G401 (cell line): ENCODE data around the gene CREB3L1. TPM values are rescaled to one million over a fixed set of nuclear protein-coding genes. Genes with fewer than 3 reads are reported as not detected.
"Not testable (repeated sequence)": the region's sequence is repeated elsewhere in the genome, so short reads cannot be mapped to it uniquely, and the experiment has no call there.

ENCODE experiments used
- DNase-seq: peaks from one replicate; pipeline ENCODE4 v3.0.0-alpha.2; 2015; ENCODE audit warnings: low spot score
- in situ Hi-C: cut with HindIII; loops from 2 replicates; pipeline ENCODE4 v1.10.0; 2016; ENCODE audit warnings: low sequenced_read_pairs, mixed read lengths
- total RNA-seq: library from RNA; depleted of rRNA; stranded (reverse); fragments of >200 nt; shearing (Covaris generic); gene quantifications from 2 replicates; pipeline ENCODE4 v1.2.3, GENCODE V29; 2014

CREB3L1 gene
- total RNA-seq, 1 experiment from 2014 or later = 2.4 TPM

DNA sequence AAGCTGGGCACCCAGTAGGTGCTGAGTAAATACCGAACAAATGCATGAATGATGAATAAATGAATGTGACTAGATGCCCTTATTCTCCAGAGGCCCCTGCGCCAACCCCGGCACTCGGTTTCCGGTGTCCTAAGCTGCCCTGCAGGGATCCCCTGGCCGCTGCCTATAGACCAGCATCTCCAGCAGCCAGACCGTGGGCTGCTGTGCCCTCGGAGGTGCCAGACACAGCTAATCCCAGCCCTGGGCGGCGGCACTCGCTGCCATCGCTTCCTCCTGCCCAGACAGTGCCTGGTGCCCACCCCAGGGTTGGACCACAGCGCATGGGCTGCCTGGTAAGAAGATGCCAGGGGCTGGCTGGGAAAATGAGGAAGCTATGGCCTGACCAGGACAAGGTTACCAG, 15.6 kb downstream of the CREB3L1 start:
- in situ Hi-C loops = no loop called here
- DNase-seq = no peak

DNA sequence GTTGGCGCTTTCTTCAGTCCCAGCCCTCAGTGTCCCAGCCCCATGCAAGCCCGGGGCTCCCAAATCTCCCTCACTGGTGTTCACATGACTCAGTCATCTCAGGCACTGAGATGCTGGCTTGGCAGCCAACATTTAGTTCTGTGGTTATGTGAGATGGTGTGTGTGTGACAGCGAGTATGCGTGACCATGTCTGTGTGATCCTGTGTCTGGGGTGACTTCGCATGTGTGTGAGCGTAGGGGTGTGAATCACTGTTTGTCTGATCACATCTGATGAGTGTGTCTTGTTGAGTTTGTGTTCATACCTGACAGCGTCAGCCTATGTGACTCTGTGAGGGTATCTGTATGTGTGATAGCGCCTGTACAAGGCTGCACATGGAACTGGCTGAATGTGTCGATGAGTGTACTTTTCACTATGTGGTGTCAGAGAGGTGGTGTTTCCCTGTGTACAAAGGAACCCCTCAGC, 16.2 kb downstream of the CREB3L1 start:
- in situ Hi-C loops = no loop called here
- no peak for DNase-seq

- in situ Hi-C loops = no loop called here
- DNase-seq = peak; percentile 43
Observed at GRCh38 chr11:46294365-46295309, 17.2 kb downstream of the CREB3L1 start.

DNA sequence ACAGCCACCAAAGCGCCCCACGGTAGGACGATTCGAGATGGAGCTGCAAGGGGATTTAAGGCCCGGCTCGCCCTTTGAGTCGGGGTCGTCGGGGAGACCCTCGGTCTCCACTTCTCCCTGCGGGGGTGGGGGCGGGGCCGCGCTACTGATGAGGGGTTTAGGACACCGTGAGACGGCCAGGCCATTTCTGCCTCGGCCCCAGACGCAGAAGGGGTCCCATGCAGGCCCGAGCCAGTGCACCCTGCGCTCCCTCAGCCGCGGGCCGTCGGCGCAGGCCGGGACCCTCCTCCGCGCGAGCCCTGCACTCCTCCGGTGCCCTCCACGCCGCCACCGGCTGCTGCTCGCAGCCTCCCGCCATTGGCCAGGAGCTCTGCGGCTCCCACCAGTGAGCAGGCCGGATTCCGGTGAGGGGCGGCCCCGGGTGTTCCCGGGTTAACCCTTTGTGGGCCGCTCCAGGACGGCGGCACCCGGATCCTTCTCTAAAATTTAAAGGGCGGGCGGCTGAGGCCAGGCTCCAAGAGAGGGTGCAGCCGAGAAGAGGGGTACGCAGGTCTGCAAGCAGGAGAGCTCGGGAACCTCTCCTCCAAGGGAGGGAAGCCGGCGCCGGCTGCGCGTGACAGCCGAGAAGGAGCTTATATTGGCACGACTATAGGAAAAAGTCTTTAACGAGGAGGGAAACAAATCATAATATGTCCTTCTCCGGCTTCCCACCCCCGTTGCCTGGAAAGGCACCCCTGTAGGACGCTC, 18.0 kb downstream of the CREB3L1 start:
- in situ Hi-C loops = no loop called here

DNA sequence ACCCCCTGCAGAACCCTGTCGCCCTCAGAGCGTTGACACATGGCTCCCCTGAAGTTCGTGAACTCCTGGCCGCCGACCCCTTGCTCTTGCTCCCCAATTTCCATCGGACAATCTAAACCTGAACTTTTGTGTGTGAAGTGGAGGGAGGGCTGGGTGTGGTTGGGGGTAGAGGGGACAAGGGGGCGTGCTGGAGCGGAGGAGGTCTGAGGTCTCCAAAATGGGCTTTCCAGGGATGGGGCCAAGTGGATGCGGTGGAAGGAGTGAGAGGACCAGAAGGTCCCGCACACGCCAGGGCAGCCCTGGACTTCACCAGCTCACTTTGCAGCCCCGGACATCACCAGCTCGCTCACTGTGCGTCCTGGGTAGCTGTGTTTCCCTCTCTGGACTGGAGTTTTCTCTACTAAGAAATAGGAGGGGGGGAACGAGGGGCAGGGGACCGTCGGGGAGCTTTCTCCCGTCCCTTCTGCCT, 18.6 kb downstream of the CREB3L1 start:
- no peak for DNase-seq
- in situ Hi-C loops = no loop called here

More for the DNA sequence above, 18.0 kb downstream of the CREB3L1 start:
- DNase-seq = peak; percentile 73

GRCh38 chr11:46296528-46297448, 19.3 kb downstream of the CREB3L1 start:
- peak; percentile 35 for DNase-seq
- in situ Hi-C loops = no loop called here

DNA sequence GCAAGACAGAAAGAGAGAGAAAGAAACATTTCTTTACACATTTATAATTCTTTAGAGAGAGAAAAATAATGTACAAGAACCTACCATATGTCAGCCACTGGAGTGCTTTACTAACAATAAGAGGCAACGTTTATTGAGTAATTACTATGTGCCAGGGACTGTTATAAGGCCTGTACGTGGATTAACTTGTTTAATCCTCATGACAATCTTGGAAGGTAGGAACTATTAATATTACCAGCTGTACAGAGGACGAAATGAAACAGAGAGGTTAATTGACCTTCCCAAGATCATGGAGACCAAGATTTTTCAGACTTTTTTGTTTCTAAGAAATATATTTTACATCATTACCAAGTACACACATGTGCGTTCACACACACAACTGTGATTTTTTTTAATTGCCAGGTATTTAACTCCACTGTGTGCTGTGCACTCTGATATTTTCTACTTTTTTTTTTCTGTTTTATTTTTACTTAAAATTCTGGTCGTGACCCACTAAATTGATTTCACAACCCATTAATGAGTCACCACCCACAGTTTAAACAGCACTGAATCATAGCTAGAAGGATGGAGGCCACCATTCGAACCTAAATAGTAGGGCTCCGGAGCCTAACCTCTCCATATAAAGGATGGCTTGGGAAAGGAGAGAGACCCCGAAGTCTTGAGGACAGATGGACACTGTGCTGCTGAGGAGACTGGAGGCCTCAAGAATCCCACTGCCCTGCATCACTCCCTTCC, 21.4 kb downstream of the CREB3L1 start:
- in situ Hi-C loops = no loop called here
- no peak for DNase-seq

- in situ Hi-C loops = no loop called here
- DNase-seq = no peak
Observed at GRCh38 chr11:46299451-46299961, 22.0 kb downstream of the CREB3L1 start.

DNA sequence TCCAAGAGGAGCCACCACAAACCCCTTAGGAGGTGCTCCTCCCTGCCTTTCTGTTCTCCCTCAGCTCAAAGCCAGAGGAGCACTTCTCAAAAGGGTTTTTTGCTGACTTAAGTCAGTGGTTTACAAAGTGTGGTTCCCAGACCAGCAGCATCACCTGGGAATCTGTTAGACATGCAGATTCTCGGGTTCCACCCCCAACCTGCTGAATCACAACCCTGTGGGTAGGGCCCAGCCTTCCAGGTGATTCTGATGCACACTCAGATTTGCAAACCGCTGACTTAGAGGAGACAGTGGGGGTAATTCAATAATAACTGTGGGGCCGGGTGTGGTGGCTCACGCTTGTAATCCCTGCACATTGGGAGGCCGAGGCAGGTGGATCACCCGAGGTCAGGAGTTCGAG, 22.8 kb downstream of the CREB3L1 start:
- in situ Hi-C loops = no loop called here
- DNase-seq = no peak

- in situ Hi-C loops = no loop called here
- no peak for DNase-seq
Observed at GRCh38 chr11:46302866-46303265, 25.4 kb downstream of the CREB3L1 start.

- in situ Hi-C loops, DNase-seq: not testable (repeated sequence)
Observed at GRCh38 chr11:46304036-46304435, 26.6 kb downstream of the CREB3L1 start.

- no peak for DNase-seq
- in situ Hi-C loops = no loop called here
Observed at GRCh38 chr11:46304605-46305179, 27.2 kb downstream of the CREB3L1 start.

DNA sequence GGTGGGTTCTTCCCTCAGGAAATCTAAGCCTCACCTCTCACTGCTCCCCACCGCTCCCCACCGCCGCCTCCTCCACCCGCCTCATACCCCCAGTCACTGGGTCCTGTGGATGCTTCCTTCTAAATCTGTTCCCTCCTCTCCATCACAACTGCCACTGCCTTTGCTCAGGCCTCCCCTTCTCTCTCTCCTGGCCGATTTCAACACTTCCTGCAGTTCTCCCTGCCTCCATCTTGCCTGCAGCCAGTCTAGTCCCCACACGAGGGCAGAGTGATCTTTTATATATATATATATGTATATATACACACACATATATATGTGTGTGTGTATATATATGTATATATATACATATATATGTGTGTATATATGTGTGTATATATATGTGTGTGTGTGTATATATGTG, 27.8 kb downstream of the CREB3L1 start:
- DNase-seq = no peak
- in situ Hi-C loops = no loop called here

GRCh38 chr11:46306296-46306853, 28.9 kb downstream of the CREB3L1 start:
- DNase-seq = no peak
- in situ Hi-C loops = no loop called here

DNA sequence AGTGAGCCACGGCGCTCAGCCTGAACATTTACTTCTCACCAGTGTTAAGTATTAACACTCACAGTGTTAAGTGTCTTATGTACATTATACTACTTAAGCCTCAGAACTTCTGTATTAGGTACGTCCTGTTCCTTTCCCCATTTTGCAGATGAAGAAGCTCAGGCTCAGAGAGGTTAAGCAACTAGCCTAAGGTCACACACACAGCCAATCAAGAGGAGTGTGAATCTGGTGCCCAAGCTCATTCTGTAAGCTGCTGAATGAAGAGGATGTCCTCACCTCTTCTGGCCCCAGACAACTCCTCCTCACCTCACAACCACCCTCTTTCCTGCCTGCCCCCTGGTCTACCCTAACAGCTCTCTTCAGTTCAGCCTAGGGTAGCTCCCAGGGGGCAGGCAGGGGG, 29.9 kb downstream of the CREB3L1 start:
- in situ Hi-C loops = no loop called here

DNA sequence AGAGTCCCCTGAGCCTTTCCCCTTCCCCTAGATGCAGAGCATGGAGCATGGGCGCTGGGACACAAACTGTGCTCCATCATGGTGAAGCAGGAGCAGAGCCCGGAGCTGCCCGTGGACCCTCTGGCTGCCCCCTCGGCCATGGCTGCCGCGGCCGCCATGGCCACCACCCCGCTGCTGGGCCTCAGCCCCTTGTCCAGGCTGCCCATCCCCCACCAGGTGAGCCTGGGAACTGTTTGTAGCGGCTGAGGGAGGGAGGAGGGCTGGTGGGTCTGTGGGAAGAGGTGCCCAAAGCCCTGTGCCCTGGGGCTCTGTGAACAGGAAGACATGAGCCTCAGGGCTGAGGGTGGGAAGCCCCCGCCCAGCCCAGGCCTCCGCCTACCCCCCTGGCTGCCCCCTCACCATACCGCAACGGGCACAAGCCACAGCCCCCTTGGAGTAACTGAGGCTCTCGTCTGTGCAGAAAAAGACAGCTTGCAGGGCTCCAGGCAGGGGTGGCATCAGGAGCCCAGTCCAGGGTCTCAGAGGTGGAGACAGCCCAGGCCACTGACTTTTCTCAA, 30.4 kb downstream of the CREB3L1 start:
- no peak for DNase-seq
- in situ Hi-C loops = no loop called here

More for the DNA sequence above, 29.9 kb downstream of the CREB3L1 start:
- DNase-seq = no peak
